OCI-M1 (cell line): ENCODE measurements around the gene TPK1.
"Not testable (repeated sequence)": the region's sequence is repeated elsewhere in the genome, so short reads cannot be mapped to it uniquely, and the experiment has no call there.

Experiments used
- DNase-seq: peaks from one replicate; lab custom pipeline; 2025; lab: John Stamatoyannopoulos, UW

Gene TPK1

GRCh38 chr7:144629598-144629997 lies 206.3 kb downstream of the TPK1 start:
- DNase-seq: no peak

GRCh38 chr7:144629011-144629410 lies 206.8 kb downstream of the TPK1 start:
- no peak for DNase-seq

- DNase-seq: no peak
Measured at GRCh38 chr7:144628176-144628575, 207.7 kb downstream of the TPK1 start.

DNA sequence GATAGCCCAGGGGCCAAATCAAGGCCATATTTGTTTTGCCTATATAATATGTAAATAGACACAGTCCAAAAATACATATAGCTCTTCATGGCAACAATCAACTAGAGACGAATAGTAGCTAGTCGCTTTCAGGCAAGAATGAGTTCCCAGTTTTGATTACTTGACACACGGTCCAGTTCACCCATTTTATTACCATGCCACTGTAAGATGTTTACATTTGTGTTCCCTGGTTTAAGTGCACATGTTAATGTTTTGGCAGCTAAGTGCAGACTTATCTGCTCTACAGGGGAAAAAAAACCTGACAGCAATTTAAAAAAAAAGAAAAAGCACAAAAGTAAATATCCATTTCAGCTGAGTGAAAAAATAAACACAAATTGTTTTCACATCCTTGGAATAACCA lies 213.1 kb downstream of the TPK1 start:
- DNase-seq: no peak

DNA sequence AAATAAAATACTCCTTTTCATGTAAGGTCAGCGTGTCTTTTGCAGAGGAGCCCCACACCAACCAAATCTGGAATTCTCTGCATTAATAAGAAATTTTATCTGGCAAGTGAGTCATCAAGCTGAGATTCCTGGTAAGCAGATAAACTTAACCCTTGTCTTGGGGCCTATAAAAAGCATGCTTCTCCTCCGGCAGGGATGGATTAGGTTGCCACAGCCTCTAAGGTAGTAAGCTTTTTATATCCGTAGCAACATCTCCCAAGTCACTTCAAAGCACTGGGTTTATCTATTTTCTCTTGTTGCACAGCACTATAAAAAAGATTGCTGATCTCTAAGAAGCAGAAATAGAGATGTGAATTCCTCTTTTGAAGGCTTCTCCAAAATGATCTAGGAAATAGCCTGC lies 229.6 kb downstream of the TPK1 start:
- DNase-seq: no peak

- DNase-seq: no peak
Measured at GRCh38 chr7:144596953-144597352, 238.9 kb downstream of the TPK1 start.

DNA sequence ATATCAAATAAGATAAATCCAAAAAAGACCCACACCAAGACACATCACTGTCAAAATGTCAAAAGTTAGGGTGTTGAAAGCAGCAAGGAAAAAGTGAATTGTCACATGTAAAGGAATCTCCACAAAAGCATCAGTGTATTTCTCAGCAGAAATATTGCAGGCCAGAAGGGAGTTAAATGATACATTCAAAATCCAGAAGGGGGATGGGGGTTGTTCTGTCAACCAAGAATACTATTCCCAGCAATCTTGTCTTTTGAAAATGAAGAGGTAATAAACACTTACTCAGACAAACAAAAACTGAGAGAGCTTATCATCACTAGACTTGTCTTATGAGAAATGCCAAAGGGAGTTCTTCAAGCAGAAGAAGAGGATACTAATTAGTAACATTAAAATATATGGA lies 241.3 kb downstream of the TPK1 start:
- DNase-seq: no peak

DNA sequence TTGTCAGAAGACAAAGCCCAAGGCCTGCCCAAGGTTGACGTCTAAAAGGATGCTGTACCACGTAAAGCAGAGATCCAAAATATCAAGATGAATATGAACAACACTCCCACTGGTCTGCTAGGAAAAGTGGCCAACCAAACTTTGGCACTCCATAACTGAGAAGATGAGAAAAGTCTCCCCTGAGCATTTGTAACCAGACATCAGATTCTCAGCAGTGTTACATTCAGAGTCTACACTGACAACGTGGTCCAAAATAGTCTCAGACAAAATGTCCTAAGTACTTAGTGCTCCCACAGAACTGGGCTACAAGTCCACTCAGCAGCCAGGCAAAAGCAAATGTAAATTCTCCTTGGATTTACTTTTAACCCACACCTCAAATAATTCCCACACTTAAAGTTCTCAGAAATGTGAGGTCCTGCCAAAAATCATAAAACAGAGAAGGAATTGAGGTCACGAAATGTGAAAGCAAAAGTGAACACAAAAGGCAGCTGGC lies 247.2 kb downstream of the TPK1 start:
- DNase-seq: no peak

- no peak for DNase-seq
Measured at GRCh38 chr7:144587701-144588100, 248.2 kb downstream of the TPK1 start.

- no peak for DNase-seq
Measured at GRCh38 chr7:144584726-144585125, 251.1 kb downstream of the TPK1 start.

DNA sequence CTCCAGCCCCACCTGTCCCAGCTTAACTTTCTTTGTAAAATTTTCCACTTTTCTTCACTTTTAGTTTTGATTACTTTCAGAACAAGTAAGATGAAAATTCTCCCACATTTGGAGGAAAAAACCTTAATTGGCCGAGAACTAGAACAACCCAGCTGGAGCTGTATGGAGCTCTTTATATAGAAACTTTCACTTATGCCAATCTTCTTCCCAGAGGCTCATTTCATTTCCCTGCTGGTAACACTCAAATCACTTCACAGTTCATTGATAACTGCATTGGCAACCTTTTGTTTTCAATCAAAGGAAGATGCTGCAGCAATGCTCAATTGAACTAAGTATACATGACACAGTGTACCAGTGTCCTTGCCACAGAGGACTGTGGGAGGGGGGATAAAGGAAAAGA lies 256.2 kb downstream of the TPK1 start:
- DNase-seq: no peak

DNA sequence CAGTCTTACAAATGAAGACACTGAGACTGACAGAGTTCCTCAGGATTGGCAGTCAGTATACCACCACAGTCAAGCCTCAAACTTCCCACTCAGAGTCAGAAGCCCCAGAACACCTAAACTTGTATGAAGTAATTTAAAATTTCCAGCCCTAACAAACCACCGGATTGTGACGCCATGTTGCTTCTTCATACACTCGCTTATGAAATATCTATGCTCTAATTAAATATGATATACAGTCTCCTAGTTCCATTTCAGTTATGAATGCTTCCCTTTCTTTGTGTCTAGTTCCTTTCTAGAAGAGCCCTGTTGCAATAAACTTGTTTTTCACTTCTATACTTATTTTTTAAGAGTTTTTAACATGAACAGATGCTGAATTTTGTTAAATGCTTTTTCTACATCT lies 260.4 kb downstream of the TPK1 start:
- no peak for DNase-seq

DNA sequence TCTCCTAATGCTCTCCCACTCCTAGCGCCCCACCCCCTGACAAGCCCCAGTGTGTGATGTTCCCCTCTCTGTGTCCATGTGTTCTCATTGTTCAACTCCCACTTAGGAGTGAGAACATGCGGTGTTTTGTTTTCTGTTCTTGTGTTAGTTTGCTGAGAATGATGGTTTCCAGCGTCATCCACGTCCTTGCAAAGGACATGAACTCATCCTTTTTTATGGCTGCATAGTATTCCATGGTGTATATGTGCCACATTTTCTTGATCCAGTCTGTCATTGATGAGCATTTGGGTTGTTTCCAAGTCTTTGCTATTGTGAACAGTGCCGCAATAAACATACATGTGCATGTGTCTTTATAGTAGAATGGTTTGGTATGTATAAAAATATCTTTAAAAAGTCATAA lies 261.1 kb downstream of the TPK1 start:
- DNase-seq: not testable (repeated sequence)

DNA sequence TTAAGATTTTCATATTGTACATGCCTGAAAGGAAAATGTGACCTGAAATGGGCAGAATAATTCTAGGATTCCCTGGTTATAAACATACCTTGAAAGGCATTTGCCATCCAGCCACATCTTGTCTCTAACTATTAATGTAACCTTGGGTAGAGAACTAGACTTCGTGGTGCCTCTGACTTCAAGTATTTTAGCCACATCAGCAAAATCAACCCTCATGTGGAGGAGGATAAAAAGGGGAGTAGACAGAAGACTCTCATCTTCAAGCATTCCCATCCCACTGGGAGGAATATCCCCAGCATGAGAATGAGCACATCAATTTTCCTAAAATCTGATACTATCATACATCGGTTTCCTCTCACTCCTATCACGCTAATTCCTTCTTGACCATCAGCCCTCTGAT lies 267.6 kb downstream of the TPK1 start:
- DNase-seq: no peak

- no peak for DNase-seq
Measured at GRCh38 chr7:144565586-144565985, 270.3 kb downstream of the TPK1 start.

GRCh38 chr7:144549861-144550260 lies 286.0 kb downstream of the TPK1 start:
- no peak for DNase-seq

GRCh38 chr7:144548556-144548955 lies 287.3 kb downstream of the TPK1 start:
- no peak for DNase-seq

- no peak for DNase-seq
Measured at GRCh38 chr7:144547888-144548287, 288.0 kb downstream of the TPK1 start.

GRCh38 chr7:144546782-144547181 lies 289.1 kb downstream of the TPK1 start:
- no peak for DNase-seq

- no peak for DNase-seq
Measured at GRCh38 chr7:144545330-144545729, 290.5 kb downstream of the TPK1 start.

DNA sequence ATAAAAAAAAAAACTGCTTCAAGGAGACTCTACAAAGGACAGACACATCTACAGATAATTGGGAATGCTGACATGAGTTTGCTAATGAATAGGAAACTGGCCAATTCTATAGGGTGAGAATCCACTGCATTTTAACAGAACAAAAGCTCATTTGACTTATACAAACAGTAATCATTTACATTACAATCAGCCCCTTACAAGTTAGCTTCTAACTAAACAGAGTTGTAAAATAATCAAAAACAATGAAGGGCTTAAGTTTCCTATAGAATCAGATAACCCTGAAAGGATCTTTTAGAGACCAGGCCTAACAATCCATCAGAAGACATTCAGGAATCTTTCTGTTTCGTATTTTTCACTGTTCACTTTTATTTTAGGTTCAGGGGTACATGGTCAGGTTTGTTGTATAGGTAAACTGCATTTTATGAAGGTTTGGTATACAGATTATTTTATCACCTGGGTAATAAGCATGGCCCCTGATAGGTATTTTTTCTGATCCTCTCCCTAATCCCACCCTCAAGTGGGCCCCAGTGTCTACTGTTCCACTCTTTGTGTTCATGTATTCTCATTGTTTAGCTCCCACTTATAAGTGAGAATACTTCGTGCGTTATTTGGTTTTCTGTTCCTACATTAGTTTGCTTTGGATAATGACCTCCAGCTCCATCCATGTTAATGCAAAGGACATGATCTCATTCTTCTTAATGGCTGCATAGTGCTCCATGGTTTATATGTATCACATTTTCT lies 301.0 kb downstream of the TPK1 start:
- DNase-seq: no peak

DNA sequence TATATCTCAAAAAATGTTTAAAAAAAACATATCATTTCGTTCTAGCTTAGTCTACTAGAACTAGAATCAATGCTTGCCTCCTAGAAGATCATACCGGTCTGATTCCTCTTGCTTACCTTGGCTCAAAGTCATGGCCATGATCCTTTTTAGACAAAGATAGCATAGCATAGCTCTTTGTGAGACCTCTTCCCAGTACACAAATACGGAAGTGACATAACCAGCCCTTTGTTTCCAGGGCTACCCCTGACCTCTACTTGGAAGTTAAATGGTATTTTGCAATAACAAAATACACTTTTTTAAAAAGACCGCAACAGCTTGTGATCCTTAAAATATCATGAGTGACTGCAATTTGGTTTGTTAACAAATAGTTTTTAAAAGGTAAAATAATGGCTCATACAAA lies 301.7 kb downstream of the TPK1 start:
- DNase-seq: no peak

- no peak for DNase-seq
Measured at GRCh38 chr7:144531181-144531580, 304.7 kb downstream of the TPK1 start.

DNA sequence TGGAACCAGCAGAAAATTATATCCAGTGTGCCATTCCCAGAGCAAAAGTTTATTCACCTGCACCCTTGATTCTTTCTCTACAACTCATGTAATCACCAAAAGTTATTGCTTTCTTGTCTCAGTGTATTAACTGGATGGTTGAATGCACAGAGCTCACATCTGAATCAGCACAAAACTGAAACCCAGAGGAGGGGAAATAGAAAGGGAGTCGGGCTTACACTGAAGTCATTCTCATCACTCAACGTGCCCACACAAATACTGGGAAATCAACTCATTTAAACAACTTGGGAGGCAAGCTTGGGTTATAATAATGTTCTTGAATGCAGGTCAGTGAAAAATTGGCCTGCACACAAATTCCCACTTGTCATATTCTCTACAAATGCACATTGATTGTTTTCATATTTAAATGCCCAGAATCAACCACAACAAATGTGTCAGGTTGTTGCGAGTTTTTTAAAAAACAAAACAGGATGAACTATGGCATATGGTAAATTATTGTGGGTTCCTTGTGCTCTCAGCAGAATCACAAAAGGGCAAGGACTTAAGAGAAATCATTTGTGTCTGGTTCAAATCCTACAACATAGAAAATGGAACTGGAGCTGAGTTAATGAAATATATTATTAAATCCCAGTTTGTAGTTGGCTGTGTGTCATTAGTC lies 306.5 kb downstream of the TPK1 start:
- no peak for DNase-seq
